ENCODE data around the gene PKIB.

- TF ChIP-seq, protein P1, sequence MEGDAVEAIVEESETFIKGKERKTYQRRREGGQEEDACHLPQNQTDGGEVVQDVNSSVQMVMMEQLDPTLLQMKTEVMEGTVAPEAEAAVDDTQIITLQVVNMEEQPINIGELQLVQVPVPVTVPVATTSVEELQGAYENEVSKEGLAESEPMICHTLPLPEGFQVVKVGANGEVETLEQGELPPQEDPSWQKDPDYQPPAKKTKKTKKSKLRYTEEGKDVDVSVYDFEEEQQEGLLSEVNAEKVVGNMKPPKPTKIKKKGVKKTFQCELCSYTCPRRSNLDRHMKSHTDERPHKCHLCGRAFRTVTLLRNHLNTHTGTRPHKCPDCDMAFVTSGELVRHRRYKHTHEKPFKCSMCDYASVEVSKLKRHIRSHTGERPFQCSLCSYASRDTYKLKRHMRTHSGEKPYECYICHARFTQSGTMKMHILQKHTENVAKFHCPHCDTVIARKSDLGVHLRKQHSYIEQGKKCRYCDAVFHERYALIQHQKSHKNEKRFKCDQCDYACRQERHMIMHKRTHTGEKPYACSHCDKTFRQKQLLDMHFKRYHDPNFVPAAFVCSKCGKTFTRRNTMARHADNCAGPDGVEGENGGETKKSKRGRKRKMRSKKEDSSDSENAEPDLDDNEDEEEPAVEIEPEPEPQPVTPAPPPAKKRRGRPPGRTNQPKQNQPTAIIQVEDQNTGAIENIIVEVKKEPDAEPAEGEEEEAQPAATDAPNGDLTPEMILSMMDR (IDR thresholded peaks at IDR 0.05; ENCODE audit: insufficient read depth, low read depth, low read length) = no peak
- TF ChIP-seq EZH2 (IDR thresholded peaks at IDR 0.05; ENCODE audit: insufficient read depth, low read length) = no peak
Measured at GRCh38 chr6:122676688-122677087, 66.5 kb downstream of the PKIB start.

All from astrocyte (in vitro differentiated cells and primary cell).